Body of pancreas (tissue), 4 donors: ENCODE data around the gene TWF2. TPM values are rescaled to one million over a fixed set of nuclear protein-coding genes. Genes with fewer than 3 reads are reported as not detected.
A peak's percentile ranks its signal among the peaks of the same experiment; 100 is the strongest.

Source experiments
- ATAC-seq: fragments of 150-250 bp; one replicate; pipeline ENCODE4 v1.9.1; 2016
- DNase-seq, 4 donors: peaks; one replicate each; pipeline ENCODE4 v3.0.0-alpha.2; 2019
- H3K27ac ChIP-seq, 4 donors: fragments of 200-600 bp; sonication (generic); 1 replicate in 3 of 4; 2 replicates in 1 of 4; pipeline versions ENCODE4 v1.5.1 to v1.6.1; 2016 to 2019; ENCODE audit warnings: mild to moderate bottlenecking in 1 of 4, mixed read lengths in 1 of 4, moderate library complexity in 1 of 4
- H3K27me3 ChIP-seq, 2 donors: fragments of 200-600 bp; sonication (generic); one replicate each; pipeline ENCODE4 v1.6.0; 2016; ENCODE audit warnings: mild to moderate bottlenecking in 1 of 2
- H3K36me3 ChIP-seq, 2 donors: fragments of 200-600 bp; sonication (generic); replicated peaks in 1 of 2; 2 replicates each; pipeline ENCODE4 v1.5.1; 2016; ENCODE audit warnings: low read depth in 2 of 2; ENCODE audit not compliant: insufficient read depth in 1 of 2
- H3K4me1 ChIP-seq: fragments of 200-600 bp; sonication (generic); one replicate; pipeline ENCODE4 v1.6.0; 2016
- H3K4me3 ChIP-seq, 2 donors: fragments of 200-600 bp; sonication (generic); 1 replicate in 1 of 2; 2 replicates in 1 of 2; pipeline ENCODE4 v1.5.1; 2016 to 2019
- H3K9me3 ChIP-seq, 3 donors: fragments of 200-600 bp; sonication (generic); 1 replicate in 2 of 3; 2 replicates in 1 of 3; pipeline ENCODE4 v1.5.1; 2016
- CTCF ChIP-seq, 7 experiments: fragments of 450-650 bp in 4 of 7; fragments of 200-600 bp in 3 of 7; sonication (generic) in 3 of 7; IDR thresholded peaks; one replicate each; pipeline ENCODE4 v1.5.1; 2016 to 2019; ENCODE audit warnings: antibody characterized with exemption in 7 of 7
- POLR2A ChIP-seq, 3 donors: fragments of 450-650 bp; IDR thresholded peaks; one replicate each; pipeline ENCODE4 v1.6.1; 2016; ENCODE audit warnings: antibody characterized with exemption in 3 of 3, mild to moderate bottlenecking in 2 of 3
- WGBS, 2 donors: methylation state at CpG; one replicate each; pipeline ENCODE4 v1.1.5; 2017; 5-methylcytosine and 5-hydroxymethylcytosine counted together
- intact Hi-C: fragments of 100-400 bp; cut with DNase I; formaldehyde crosslinking; loops from one replicate; pipeline ENCODE4 v1.15.1; 2023
- total RNA-seq, 2 donors: library from RNA; depleted of rRNA; stranded (reverse); fragments of >200 nt; gene quantifications; one replicate each; pipeline ENCODE4 v1.1.0, GENCODE V29; 2016

Gene TWF2
- total RNA-seq, 2 donors from 2014 or later, result 26.7 to 35.8 TPM

- intact Hi-C loops, result no loop called here
- WGBS, 2 donors, result 65 to 71% methylated on average over 5 to 10 of the region's 10 CpGs
- no peaks in the 10 kb centered on the region for H3K9me3 ChIP-seq
- H3K4me3 ChIP-seq, result no peak overlapping the region
- TF ChIP-seq POLR2A (IDR thresholded peaks at IDR 0.05) (no peak), CTCF (IDR thresholded peaks at IDR 0.05) (no peak)
- H3K4me1 ChIP-seq, result peaks cover 14% of the 10 kb centered on the region
- ATAC-seq, result no peak
- no peaks in the 10 kb centered on the region for H3K27me3 ChIP-seq
- peak in 3 of 4 donors; percentile 28 to 52 (median 46) for DNase-seq
- H3K27ac ChIP-seq, result no peak overlapping the region
- H3K36me3 ChIP-seq, result peaks cover 0 to 7% of the 10 kb centered on the region in 2 donors
Measured at GRCh38 chr3:52248816-52249547, 10.0 kb upstream of the TWF2 start.

GRCh38 chr3:52248165-52248541, 9.2 kb upstream of the TWF2 start:
- no peak overlapping the region for H3K4me3 ChIP-seq
- H3K27ac ChIP-seq, result no peak overlapping the region
- H3K36me3 ChIP-seq, result peaks cover 0 to 2% of the 10 kb centered on the region in 2 donors
- no peak for TF ChIP-seq POLR2A (IDR thresholded peaks at IDR 0.05)
- no peak for TF ChIP-seq CTCF (IDR thresholded peaks at IDR 0.05)
- intact Hi-C loops, result no loop called here
- ATAC-seq (no peak), DNase-seq (no peak)
- no peaks in the 10 kb centered on the region for H3K27me3 ChIP-seq
- no peaks in the 10 kb centered on the region for H3K9me3 ChIP-seq
- peaks cover 14% of the 10 kb centered on the region for H3K4me1 ChIP-seq
- WGBS, 2 donors, result 87 to 90% methylated on average over 5 to 10 of the region's 10 CpGs

- 87 to 90% methylated on average over 7 of the region's 7 CpGs for WGBS, 2 donors
- H3K27ac ChIP-seq, result no peak overlapping the region
- H3K9me3 ChIP-seq, result no peaks in the 10 kb centered on the region
- intact Hi-C loops, result no loop called here
- no peaks in the 10 kb centered on the region for H3K27me3 ChIP-seq
- peaks cover 14% of the 10 kb centered on the region for H3K4me1 ChIP-seq
- no peak for ATAC-seq
- no peak overlapping the region for H3K4me3 ChIP-seq
- DNase-seq, result no peak
- peaks cover 0 to 2% of the 10 kb centered on the region in 2 donors for H3K36me3 ChIP-seq
- no peak for TF ChIP-seq CTCF (IDR thresholded peaks at IDR 0.05)
- TF ChIP-seq POLR2A (IDR thresholded peaks at IDR 0.05), result no peak
Measured at GRCh38 chr3:52247409-52248164, 8.6 kb upstream of the TWF2 start.

GRCh38 chr3:52246728-52247408, 7.9 kb upstream of the TWF2 start:
- H3K4me3 ChIP-seq, result no peak overlapping the region
- H3K27me3 ChIP-seq, result no peaks in the 10 kb centered on the region
- TF ChIP-seq POLR2A (IDR thresholded peaks at IDR 0.05) (no peak), CTCF (IDR thresholded peaks at IDR 0.05) (no peak)
- ATAC-seq, result no peak
- no peaks in the 10 kb centered on the region for H3K36me3 ChIP-seq
- peaks cover 14% of the 10 kb centered on the region for H3K4me1 ChIP-seq
- intact Hi-C loops, result no loop called here
- DNase-seq, result peak in 1 of 4 donors; percentile 39
- H3K9me3 ChIP-seq, result no peaks in the 10 kb centered on the region
- 79 to 80% methylated on average over 6 to 14 of the region's 14 CpGs for WGBS, 2 donors
- peak overlapping the region in 2 of 4 donors; percentile 68 to 82 for H3K27ac ChIP-seq
